NB4 (cell line): ENCODE measurements around the gene DRD2.

Source experiments
- CTCF ChIP-seq: IDR thresholded peaks from one replicate; pipeline ENCODE4 v1.5.1; 2012; ENCODE audit warnings: low read depth, low read length
- MYC ChIP-seq: IDR thresholded peaks from 2 replicates; pipeline ENCODE4 v1.6.1; 2011; ENCODE audit warnings: low read depth, low read length
- POLR2A ChIP-seq: IDR thresholded peaks from 2 replicates; pipeline ENCODE4 v1.6.1; 2011; ENCODE audit warnings: mild to moderate bottlenecking; ENCODE audit not compliant: insufficient read length; ENCODE audit errors: extremely low read depth

DNA sequence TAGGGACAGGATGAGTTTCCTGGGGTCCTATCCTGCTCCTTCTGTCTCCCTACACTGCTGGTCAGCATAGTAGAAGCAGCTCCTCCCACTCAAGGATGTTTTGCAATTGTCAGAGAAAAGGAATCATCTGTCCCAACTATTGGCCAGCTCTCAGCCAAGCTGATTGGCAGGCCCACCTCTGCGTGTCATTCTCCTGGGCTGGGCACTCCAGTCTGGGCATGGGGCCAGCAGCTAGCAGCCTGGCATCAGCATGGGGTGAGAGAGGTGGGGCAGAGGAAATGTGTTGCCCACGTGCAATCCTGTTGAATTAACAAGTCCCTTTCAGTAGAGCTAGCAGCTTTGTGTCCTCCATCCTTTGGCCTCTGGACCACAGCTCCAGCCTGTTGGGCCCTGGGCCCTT, 73.5 kb downstream of the DRD2 start:
- no peak for TF ChIP-seq CTCF
- TF ChIP-seq POLR2A, result no peak
- no peak for TF ChIP-seq MYC
